ENCODE results near the gene GSC2. TPM values are rescaled to one million over a fixed set of nuclear protein-coding genes. Genes with fewer than 3 reads are reported as not detected.

Gene GSC2
- total and polyA plus RNA-seq, 9 of the 15 experiments (the other 6 are each of a cell fraction or from before 2014, with no cell fraction given): not detected

- CTCF ChIA-PET (ENCODE audit: low intra/inter-chr PET ratio): no interaction called here
- TF ChIP-seq, protein P1, sequence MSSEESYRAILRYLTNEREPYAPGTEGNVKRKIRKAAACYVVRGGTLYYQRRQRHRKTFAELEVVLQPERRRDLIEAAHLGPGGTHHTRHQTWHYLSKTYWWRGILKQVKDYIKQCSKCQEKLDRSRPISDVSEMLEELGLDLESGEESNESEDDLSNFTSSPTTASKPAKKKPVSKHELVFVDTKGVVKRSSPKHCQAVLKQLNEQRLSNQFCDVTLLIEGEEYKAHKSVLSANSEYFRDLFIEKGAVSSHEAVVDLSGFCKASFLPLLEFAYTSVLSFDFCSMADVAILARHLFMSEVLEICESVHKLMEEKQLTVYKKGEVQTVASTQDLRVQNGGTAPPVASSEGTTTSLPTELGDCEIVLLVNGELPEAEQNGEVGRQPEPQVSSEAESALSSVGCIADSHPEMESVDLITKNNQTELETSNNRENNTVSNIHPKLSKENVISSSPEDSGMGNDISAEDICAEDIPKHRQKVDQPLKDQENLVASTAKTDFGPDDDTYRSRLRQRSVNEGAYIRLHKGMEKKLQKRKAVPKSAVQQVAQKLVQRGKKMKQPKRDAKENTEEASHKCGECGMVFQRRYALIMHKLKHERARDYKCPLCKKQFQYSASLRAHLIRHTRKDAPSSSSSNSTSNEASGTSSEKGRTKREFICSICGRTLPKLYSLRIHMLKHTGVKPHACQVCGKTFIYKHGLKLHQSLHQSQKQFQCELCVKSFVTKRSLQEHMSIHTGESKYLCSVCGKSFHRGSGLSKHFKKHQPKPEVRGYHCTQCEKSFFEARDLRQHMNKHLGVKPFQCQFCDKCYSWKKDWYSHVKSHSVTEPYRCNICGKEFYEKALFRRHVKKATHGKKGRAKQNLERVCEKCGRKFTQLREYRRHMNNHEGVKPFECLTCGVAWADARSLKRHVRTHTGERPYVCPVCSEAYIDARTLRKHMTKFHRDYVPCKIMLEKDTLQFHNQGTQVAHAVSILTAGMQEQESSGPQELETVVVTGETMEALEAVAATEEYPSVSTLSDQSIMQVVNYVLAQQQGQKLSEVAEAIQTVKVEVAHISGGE (CRISPR knock-in tag; IDR thresholded peaks at IDR 0.05): no peak
- TF ChIP-seq EP300 (IDR thresholded peaks at IDR 0.05; ENCODE audit: low read length): no peak
- no peak for TF ChIP-seq TRIM28 (IDR thresholded peaks at IDR 0.05)
- TF ChIP-seq SRSF3 (IDR thresholded peaks at IDR 0.05; ENCODE audit: insufficient read depth, low read length): 0 out of 2 replicates have a peak, but pooled peaks have one; percentile 11
- TF ChIP-seq HNRNPL (IDR thresholded peaks at IDR 0.05; ENCODE audit: low read depth, low read length): no peak
- TF ChIP-seq HMGN3 (IDR thresholded peaks at IDR 0.05; ENCODE audit: borderline replicate concordance, extremely low read depth, insufficient read length, low read depth, low read length): no peak
- TF ChIP-seq SUPT5H (IDR thresholded peaks at IDR 0.05): no peak
- peak; percentile 40; the same call in 1 of the 2 replicates for TF ChIP-seq ZNF263 (CRISPR knock-in tag; IDR thresholded peaks at IDR 0.05; ENCODE audit: borderline replicate concordance)
- TF ChIP-seq, protein P2, sequence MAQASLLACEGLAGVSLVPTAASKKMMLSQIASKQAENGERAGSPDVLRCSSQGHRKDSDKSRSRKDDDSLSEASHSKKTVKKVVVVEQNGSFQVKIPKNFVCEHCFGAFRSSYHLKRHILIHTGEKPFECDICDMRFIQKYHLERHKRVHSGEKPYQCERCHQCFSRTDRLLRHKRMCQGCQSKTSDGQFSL (CRISPR knock-in tag; IDR thresholded peaks at IDR 0.05): peak; percentile 88
- TF ChIP-seq, protein P2 (tag; IDR thresholded peaks at IDR 0.05): no peak
- no peak for TF ChIP-seq NONO (IDR thresholded peaks at IDR 0.05; ENCODE audit: low read depth in 2 of 2, low read length in 1 of 2)
- no peak for TF ChIP-seq FOXM1 (IDR thresholded peaks at IDR 0.05; ENCODE audit: low read depth)
- TF ChIP-seq FOXM1 (CRISPR knock-in tag; IDR thresholded peaks at IDR 0.05; ENCODE audit: low read depth): 0 out of 2 replicates have a peak, but pooled peaks have one; percentile 61
- TF ChIP-seq ZNF24 (IDR thresholded peaks at IDR 0.05): no peak
- no peak for TF ChIP-seq MCM7 (IDR thresholded peaks at IDR 0.05)
- TF ChIP-seq ZFPM2 (CRISPR knock-in tag; IDR thresholded peaks at IDR 0.05): 0 out of 2 replicates have a peak, but pooled peaks have one; percentile 59
- TF ChIP-seq SMARCE1 (IDR thresholded peaks at IDR 0.05): no peak
Observed at GRCh38 chr22:19196841-19197612, 46.9 kb upstream of the GSC2 start.

More at GRCh38 chr22:19196841-19197612, 46.9 kb upstream of the GSC2 start:
- no peaks in the 10 kb centered on the region for H3K36me3 ChIP-seq (ENCODE audit: control insufficient read depth, insufficient read depth, low read length)
- in situ Hi-C loops (cut with MboI): no loop called here
- peaks cover 5% of the 10 kb centered on the region for H3K9me3 ChIP-seq (replicated peaks; ENCODE audit: control insufficient read depth, insufficient read depth, low read depth, low read length)
- H3K4me2 ChIP-seq (ENCODE audit: insufficient read depth, low read length): no peak overlapping the region
- no peaks in the 10 kb centered on the region for H3K79me2 ChIP-seq (ENCODE audit: control insufficient read depth, insufficient read depth, low read length)
- FAIRE-seq (no peak), DNase-seq (ENCODE audit: extremely low read depth in 1 of 4, low spot score in 3 of 4) (no peak), ATAC-seq (no peak)
- no peaks in the 10 kb centered on the region for H3K9me1 ChIP-seq (ENCODE audit: control insufficient read depth, insufficient read depth, low read length)
- H3K4me1 ChIP-seq (replicated peaks in 1 of 2; ENCODE audit: control insufficient read depth in 2 of 2, insufficient read depth in 2 of 2, low read length in 2 of 2): peaks cover 12 to 15% of the 10 kb centered on the region in 2 experiments
- H3K9ac ChIP-seq (ENCODE audit: insufficient read depth in 1 of 2, low read depth in 2 of 2, low read length in 2 of 2): 0 out of 4 replicates have a peak overlapping the region, but pooled peaks of 1 of the 2 experiments have one; percentile 31
- no peak overlapping the region for H2AFZ ChIP-seq (ENCODE audit: low read depth, low read length)
- no peak overlapping the region for H3K4me3 ChIP-seq
- peaks cover 62 to 83% of the 10 kb centered on the region in 2 experiments for H3K27me3 ChIP-seq (ENCODE audit: control insufficient read depth in 2 of 2, insufficient read depth in 2 of 2, low read length in 2 of 2)
- no peak overlapping the region for H3K27ac ChIP-seq (ENCODE audit: extremely low read depth, low read depth, low read length)
- POLR2A ChIA-PET: interaction anchor here (0.6 to 10.0 kb wide), 9 partner anchors 8 to 434 kb away, joined by 3 to 191 read pairs (median 5); partner anchors contain the start of gene SLC25A1
- intact Hi-C loops (cut with micrococcal nuclease): no loop called here
- WGBS (ENCODE audit: insufficient coverage, low coverage, missing lambda C conversion rate): 18% methylated on average over 11 of the region's 11 CpGs
- no peaks in the 10 kb centered on the region; the same call in 1 of the 2 replicates for H4K20me1 ChIP-seq (replicated peaks; ENCODE audit: control insufficient read depth, insufficient read depth, low read length)
- BruUV-seq (replicated peaks): no TSS peak

All from K562 (cell line).